ENCODE results near the gene S100A12.
"Not testable (repeated sequence)": the region's sequence is repeated elsewhere in the genome, so short reads cannot be mapped to it uniquely, and the experiment has no call there.

Gene S100A12

GRCh38 chr1:153353226-153353947 lies 22.0 kb downstream of the S100A12 start:
- DNase-seq (ENCODE audit: low read depth), result no peak

GRCh38 chr1:153352523-153352922 lies 22.9 kb downstream of the S100A12 start:
- DNase-seq (ENCODE audit: low read depth), result peak; percentile 32

- DNase-seq (ENCODE audit: low read depth), result no peak
Observed at GRCh38 chr1:153350321-153350957, 25.0 kb downstream of the S100A12 start.

- no peak for DNase-seq (ENCODE audit: low read depth)
Observed at GRCh38 chr1:153349363-153350320, 25.8 kb downstream of the S100A12 start.

- DNase-seq (ENCODE audit: low read depth), result no peak
Observed at GRCh38 chr1:153348511-153349362, 26.7 kb downstream of the S100A12 start, which contains the start of gene PGLYRP4. PGLYRP4 (minus strand) TSS chr1:153348841; CDS start chr1:153347932, 909 bp downstream.

DNA sequence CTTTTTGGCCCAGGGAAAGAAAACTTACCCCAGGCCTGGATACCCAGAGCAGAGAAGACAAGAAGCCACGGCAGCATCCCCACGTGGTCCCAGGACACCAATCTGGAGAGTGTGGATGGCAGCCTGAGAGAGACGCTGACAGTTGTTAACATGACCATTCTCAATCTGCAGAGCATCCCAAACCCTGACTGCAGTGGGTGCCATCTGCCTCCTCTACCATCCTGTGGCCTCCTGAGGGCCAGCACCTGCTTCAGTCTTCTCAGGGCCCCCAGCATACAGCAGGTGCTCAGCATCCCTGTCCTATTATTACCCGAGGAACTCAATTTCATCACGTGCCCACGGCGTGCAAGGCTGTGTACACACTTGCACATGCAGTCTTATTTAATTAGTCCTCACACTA lies 27.6 kb downstream of the S100A12 start:
- DNase-seq (ENCODE audit: low read depth), result no peak

DNA sequence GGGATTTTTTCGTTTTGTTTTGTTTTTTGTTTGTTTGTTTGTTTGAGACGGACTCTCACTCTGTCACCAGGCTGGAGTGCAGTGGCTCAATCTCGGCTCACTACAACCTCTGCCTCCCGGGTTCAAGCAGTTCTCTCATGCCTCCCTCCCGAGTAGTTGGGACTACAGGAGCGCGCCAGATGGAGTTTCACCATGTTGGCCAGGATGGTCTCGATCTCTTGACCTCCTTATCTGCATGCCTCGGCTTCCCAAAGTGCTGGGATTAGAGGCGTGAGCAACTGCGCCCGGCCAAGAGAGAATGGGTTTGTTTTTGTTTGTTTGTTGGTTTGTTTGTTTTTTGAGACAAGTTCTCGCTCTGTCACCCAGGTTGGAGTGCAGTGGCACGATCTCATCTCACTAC lies 28.4 kb downstream of the S100A12 start:
- DNase-seq (ENCODE audit: low read depth), result not testable (repeated sequence)

- DNase-seq (ENCODE audit: low read depth), result no peak
Observed at GRCh38 chr1:153346077-153346723, 29.2 kb downstream of the S100A12 start.

DNA sequence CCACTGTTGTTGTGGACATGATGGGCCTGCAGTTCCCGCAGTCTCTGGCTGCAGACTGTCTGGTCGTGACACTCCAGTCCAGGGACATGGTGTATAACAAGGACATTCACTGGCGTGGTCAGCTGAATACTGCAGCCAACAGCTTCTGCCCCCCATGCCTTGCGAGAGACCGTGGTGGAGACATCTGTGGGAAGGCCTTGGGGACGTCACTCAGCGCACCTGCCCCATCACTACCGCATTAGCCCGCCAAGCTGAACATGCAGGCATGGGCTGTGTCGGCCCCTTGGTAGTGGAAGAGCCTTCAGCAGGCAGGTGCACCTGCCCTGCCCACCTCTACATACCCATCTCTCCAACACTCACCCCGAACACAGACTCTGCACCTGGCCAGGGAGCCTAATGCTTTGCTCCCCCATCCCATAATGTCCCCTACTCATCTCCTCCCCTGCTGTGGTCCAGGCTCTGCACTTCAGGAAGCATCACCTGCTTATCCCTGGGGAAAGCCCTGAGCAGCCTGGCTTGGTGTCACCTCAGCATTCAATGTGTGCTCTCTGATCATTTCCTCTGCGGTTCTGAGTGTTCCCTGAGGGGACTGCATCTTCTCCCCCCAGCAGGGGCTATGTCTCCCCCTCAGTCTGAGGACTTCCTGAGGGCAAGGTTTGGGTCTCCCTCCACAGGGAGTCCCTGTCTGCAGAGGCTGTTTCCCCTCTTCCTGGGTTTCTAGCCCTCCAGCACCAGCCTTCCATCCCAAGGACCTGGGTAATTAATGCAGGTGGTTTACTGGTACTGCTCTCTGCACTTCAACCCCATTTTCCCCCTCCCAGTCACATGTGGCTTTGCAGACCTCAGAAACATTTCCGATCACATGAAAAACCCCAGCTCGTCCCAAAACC lies 30.0 kb downstream of the S100A12 start:
- DNase-seq (ENCODE audit: low read depth), result no peak

DNA sequence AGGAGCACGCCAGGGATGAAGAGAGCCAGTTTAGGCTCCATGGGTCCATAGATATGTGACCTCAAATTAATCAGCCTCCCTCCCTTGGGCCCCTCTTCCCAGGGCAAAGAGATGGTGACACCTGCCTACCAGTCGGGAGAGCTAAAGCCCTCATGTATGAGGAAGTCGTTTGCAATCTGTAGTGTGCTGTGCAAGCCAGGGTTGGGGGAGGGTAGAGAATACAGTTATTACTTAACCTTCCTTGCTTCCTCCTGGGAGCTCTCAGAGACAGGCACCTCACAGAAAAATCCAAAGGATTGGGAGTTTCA lies 30.7 kb downstream of the S100A12 start:
- no peak for DNase-seq (ENCODE audit: low read depth)

DNA sequence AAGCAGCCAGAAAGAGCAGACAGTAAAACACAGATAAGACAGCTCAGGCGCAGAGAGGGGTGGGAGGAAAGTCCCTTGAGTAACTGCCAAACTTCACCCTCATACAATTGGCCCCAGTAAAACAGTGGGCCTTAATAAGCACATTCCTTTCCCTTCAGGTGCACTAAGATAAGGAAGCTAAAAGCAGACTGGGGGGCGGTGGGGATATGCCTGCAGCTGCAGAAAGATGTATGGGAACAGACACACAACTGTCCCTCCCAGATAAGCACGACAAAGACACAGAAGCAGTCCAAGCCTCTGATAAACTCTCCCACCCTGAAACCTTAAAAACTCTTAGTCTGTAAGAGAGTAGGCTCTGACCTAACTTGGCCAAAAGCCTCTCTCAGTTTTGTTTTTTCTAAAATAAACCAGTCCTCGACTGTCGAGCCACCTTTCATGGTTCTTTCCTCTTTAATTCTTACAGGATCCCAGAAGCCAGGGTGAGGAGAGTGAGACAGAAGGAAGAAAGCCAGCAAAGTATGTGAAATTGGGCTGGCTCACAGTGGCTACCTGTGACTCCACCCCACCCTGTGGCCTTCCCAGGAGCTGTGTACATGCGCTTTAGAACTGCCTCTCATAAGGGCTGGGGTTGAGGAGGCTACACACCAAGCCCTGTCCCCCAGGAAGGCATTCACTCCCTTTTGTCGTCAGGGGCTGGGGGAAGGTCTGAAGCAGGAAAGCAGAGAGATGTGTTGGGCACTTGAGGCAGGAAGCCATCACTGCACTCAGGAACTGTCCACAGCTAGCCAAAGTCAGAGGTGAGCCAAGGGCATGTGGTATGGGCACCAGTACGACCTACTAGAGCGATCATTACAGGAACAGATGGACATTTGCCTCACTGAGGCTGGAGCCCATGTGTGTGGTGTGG lies 31.4 kb downstream of the S100A12 start:
- DNase-seq (ENCODE audit: low read depth), result no peak

- DNase-seq (ENCODE audit: low read depth), result no peak
Observed at GRCh38 chr1:153343040-153343681, 32.3 kb downstream of the S100A12 start.

- DNase-seq (ENCODE audit: low read depth), result no peak
Observed at GRCh38 chr1:153342178-153342577, 33.2 kb downstream of the S100A12 start.

- DNase-seq (ENCODE audit: low read depth), result no peak
Observed at GRCh38 chr1:153341431-153341934, 33.9 kb downstream of the S100A12 start.

DNA sequence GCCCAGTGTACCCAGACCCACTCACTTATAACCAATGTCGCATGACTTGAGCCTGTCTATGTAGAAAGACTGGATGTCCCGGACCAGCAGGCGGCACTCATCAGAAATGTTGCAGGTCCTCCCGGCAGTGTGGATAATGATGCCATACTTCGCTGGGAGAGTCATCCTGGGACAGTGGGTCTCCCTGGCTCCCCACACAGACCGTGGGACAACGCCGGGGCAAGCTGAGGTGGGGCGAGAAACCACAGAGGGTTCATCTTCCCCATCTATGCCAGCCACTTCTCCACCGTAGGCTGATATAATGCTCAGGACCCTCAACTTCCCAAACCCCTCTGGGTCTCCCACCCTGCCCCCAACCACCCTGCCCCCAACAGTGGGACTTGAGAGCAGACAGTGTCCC lies 35.1 kb downstream of the S100A12 start:
- no peak for DNase-seq (ENCODE audit: low read depth)

DNA sequence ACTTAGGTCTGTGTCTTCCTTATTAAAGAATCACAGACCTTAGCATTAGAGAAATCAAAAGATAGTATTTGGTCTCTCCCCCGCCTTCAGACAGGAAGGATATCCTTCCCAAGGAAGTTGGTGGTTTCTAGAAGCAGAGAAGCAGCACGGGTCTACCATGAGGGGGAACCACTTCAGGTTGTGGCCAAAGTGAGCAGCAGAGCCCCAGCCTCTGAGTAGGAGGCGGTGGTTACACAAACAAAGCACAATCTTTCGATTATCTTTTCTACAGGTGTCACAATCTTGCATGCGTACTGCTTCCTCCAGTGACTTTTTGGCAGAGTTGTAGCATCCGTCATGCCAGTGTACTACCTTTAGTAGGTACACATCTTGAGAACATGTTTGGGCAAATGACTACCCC lies 35.6 kb downstream of the S100A12 start:
- DNase-seq (ENCODE audit: low read depth), result no peak

DNA sequence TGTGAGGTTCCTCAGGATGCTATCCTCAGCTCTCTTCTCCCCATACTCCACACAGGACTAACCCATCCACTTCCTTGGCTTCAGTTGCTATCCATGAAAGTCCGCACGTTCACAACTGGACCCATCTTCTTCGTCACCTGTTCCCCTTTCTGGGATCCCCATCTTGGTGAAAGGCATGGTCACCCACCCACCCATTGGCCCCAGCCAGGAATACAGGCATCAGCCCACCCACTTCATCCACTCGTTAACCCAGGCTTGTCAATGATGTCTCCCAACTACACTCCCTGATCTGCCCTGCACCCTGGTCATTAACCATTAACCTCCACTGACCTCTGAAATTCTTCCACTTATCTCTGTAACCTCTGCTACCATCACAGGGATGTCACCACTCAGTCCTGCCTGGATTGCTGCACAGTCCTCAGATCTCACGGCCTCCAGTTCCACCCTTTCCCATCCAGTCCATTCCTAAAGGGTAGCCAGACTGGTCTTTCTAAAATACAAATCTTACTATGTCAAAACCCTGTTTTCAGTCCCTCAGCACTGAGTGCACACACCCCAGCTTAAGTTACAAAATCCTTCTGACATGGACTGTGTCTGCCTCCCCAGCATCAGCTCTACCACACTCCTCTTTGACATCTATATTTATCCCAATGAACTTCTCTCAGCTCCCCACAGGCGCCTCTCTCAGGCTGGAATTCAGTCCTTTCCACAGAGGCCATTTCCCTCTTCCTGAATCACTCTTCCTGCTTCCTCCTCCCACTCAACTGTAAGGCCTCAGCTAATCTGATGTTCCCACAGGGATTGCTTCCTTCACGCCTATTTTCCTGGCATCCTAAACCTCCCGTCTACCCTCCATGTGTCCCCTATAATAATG lies 37.2 kb downstream of the S100A12 start:
- no peak for DNase-seq (ENCODE audit: low read depth)

Data from stimulated activated CD8-positive, alpha-beta memory T cell treated with anti-CD3 and anti-CD28 coated beads, Interleukin-7, amount 100 ng/mL, for 24 hours (primary cell).